Activated T-helper 2 cell treated with anti-CD3 and anti-CD28 coated beads, Interferon-gamma antibody, Interleukin-2, Interleukin-4, amounts not matched to agents 10 μg/mL and 5 μg/mL and 100 μg/mL, durations not matched to agents 14 hours and 24 hours and 36 hours (primary cell): Measurements from ENCODE around the gene C11orf58. TPM values are rescaled to one million over a fixed set of nuclear protein-coding genes. Genes with fewer than 3 reads are reported as not detected.

Experiments
- DNase-seq: peaks from one replicate; pipeline ENCODE4 v3.0.0; 2021; ENCODE audit warnings: low spot score
- H3K27ac Mint-ChIP-seq: one replicate; pipeline ENCODE4 v1.8.0; 2021; ENCODE audit warnings: mixed read lengths
- H3K27me3 Mint-ChIP-seq: one replicate; pipeline ENCODE4 v1.8.0; 2021; ENCODE audit warnings: low read depth, mixed read lengths
- H3K36me3 Mint-ChIP-seq: one replicate; pipeline ENCODE4 v1.8.0; 2021; ENCODE audit warnings: low read depth, mixed read lengths
- H3K4me1 Mint-ChIP-seq: one replicate; pipeline ENCODE4 v1.8.0; 2021; ENCODE audit warnings: low read depth, mixed read lengths
- H3K4me3 Mint-ChIP-seq: one replicate; pipeline ENCODE4 v1.8.0; 2021; ENCODE audit warnings: low read depth, mild to moderate bottlenecking, moderate library complexity, mixed read lengths
- H3K9me3 Mint-ChIP-seq: one replicate; pipeline ENCODE4 v1.8.0; 2021; ENCODE audit warnings: mixed read lengths
- intact Hi-C: fragments of 100-400 bp; cut with micrococcal nuclease; formaldehyde crosslinking; loops from one replicate; pipeline ENCODE4 v1.15.1; 2023
- total RNA-seq: library from RNA; stranded (reverse); gene quantifications from 2 replicates; pipeline ENCODE4 v1.2.3, GENCODE V29; 2022

Gene C11orf58
- total RNA-seq, 1 donor from 2014 or later: 162 TPM

DNA sequence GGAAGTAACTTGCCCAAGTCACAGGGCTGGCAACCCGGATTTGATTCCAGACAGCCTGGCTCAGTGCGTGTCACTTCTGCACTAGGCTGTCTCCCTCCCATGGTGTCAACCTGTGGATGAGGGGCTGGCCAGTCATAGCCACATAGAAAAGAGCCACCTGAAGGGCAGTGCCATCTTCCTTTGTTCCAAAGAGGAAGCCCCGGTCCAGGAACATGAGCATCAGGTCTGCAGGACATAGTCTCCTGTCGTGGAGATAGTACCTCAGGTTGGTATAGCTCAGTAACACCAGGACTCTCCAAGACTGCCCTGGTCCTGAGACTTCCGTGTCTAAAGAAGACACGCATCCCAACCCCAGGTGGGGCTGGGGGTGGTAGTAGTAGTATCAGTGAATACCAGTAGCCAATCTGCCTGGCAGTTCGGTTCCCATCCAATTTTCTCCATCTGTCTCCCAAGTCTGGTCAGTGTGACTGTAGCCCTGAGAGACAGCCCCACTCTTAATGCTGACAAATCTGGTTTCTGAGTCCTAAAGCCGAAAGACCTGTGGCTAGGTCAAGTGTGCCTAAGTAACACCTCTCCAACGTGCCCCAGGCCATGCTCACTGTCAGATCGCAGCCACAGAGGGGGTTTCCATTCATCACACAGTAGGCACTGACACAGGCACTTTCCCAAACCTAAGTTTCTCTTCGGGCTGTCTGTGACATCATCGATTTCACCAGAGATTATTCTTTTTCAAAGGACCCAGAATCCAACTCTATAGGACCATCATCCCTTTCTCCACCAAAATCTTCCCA, 33.1 kb downstream of the C11orf58 start:
- peaks cover 6% of the 10 kb centered on the region for H3K27me3 Mint-ChIP-seq
- H3K4me3 Mint-ChIP-seq: no peak overlapping the region
- DNase-seq: no peak
- H3K36me3 Mint-ChIP-seq: no peaks in the 10 kb centered on the region
- H3K4me1 Mint-ChIP-seq: no peaks in the 10 kb centered on the region
- no peak overlapping the region for H3K27ac Mint-ChIP-seq
- intact Hi-C loops: no loop called here
- no peaks in the 10 kb centered on the region for H3K9me3 Mint-ChIP-seq

- H3K27me3 Mint-ChIP-seq: peaks cover 6% of the 10 kb centered on the region
- H3K27ac Mint-ChIP-seq: no peak overlapping the region
- no peak for DNase-seq
- intact Hi-C loops: no loop called here
- no peak overlapping the region for H3K4me3 Mint-ChIP-seq
- no peaks in the 10 kb centered on the region for H3K4me1 Mint-ChIP-seq
- H3K36me3 Mint-ChIP-seq: no peaks in the 10 kb centered on the region
- H3K9me3 Mint-ChIP-seq: no peaks in the 10 kb centered on the region
Observed at GRCh38 chr11:16772141-16772512, 33.7 kb downstream of the C11orf58 start.

- Mint-ChIP-seq H3K4me3 (no peak overlapping the region), H3K9me3 (no peaks in the 10 kb centered on the region), H3K4me1 (no peaks in the 10 kb centered on the region), H3K27ac (no peak overlapping the region), H3K36me3 (no peaks in the 10 kb centered on the region), H3K27me3 (peaks cover 6% of the 10 kb centered on the region)
- intact Hi-C loops: no loop called here
- no peak for DNase-seq
Observed at GRCh38 chr11:16773981-16774935, 35.8 kb downstream of the C11orf58 start.

DNA sequence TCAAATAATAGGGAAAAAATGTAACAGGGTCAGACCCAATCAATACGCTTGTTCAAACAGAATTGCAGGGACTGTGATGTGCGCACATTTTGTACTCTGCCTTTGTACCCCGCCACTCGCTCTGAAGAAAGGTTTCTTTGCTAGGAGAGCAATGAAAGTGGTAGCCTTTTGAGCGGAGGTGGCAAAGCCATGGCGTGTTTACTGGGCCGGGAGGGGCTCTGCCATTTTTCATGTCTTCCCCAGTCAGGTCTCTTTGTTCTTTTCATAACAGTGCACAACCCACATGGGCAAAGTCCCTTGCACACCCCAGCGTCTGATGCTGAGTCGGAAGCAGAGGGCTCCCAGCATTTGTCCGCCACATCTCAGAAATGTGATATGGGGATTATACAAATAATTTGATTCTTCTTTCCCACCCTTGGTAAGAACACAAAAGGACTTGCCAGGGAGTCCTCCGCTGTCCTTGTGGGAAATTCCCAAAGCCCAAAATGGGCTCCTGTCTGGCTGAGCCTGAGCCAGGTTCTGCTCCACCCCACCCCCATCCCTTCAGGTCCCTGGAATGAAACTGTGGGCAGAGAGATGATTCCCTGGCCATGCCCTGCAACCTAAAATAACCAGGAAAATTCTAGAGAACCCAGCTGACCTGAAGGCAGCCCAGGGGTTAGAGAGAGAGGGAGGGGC, 36.6 kb downstream of the C11orf58 start:
- peaks cover 3% of the 10 kb centered on the region for H3K4me1 Mint-ChIP-seq
- H3K4me3 Mint-ChIP-seq: no peak overlapping the region
- no peak for DNase-seq
- H3K9me3 Mint-ChIP-seq: no peaks in the 10 kb centered on the region
- intact Hi-C loops: no loop called here
- H3K27me3 Mint-ChIP-seq: peaks cover 6% of the 10 kb centered on the region
- no peak overlapping the region for H3K27ac Mint-ChIP-seq
- no peaks in the 10 kb centered on the region for H3K36me3 Mint-ChIP-seq

DNA sequence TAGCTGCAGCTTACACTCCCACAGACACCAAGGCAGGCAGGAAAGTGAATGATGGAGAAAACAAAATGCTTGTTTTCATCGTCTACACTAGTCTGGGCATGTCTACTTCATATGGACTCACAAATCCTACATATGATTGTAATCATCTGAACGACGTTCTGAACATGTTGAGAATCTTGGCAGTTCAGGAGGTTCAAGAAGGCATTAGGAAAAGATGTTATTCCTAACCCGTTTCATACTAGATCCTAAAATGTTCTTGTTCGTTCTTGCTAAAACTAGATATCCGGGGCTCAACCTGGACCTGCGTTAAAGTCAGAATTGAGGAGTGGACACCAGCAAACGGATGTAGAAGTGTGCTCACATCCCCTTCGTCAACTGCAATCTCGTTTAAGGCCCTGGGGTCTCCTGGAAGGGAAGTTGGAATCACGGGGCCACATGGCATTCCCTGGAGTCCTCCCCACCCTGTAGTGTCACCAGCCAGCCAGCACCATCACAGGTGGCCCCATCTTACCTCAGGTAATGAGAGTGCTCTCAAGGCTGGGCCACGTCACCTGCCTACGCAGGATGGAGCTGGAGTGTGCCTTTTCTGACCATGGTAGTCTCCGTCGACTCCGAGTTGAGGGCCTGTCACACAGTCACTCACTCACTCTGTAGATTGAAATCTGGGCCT, 37.3 kb downstream of the C11orf58 start:
- intact Hi-C loops: no loop called here
- Mint-ChIP-seq H3K27me3 (peaks cover 6% of the 10 kb centered on the region), H3K9me3 (no peaks in the 10 kb centered on the region), H3K4me3 (no peak overlapping the region), H3K4me1 (peaks cover 3% of the 10 kb centered on the region), H3K36me3 (no peaks in the 10 kb centered on the region), H3K27ac (no peak overlapping the region)
- DNase-seq: no peak

DNA sequence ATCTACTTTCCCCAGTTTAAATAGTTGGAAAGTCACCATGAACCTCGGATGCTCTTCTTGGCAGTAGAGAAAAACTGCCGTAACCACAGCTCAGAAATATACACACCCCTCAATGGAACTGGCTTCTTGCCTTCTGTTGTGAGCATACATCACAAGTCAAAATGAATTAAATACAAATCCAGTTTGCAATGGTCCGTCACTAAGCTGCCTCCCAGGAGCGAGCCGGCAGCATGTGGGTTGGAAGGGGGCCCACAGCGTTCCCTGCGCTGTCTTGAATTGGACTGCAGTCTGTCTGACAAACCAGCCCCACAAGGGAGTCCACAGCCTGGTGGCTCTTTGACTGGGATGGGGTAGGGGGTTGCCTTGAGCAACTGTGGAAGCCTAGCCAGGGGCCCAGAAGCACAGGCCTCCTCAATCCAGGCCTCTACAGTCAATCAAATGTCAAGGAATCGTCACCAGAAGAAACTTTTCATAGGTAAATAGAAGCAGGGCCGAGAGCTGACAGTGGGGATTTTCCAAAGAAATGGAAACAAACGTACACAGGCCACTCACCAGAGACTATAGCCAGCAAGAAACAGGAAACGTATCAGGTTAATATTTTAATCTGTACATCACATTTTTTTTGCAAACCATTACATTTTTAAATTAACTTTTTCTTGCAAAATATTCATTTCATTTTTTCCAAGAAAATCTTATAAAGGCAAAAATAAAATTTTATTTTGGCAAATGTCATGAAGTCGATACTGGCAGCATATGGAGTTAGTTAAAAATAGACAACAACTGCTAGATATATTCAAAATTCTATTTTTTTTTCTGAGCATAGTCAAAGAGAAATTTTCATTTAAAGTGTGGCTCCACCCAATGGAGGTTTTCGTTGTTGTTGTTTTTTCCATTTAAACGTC, 38.5 kb downstream of the C11orf58 start:
- H3K9me3 Mint-ChIP-seq: no peaks in the 10 kb centered on the region
- DNase-seq: no peak
- H3K27ac Mint-ChIP-seq: no peak overlapping the region
- H3K36me3 Mint-ChIP-seq: no peaks in the 10 kb centered on the region
- intact Hi-C loops: no loop called here
- no peak overlapping the region for H3K4me3 Mint-ChIP-seq
- peaks cover 3% of the 10 kb centered on the region for H3K4me1 Mint-ChIP-seq
- peaks cover 3% of the 10 kb centered on the region for H3K27me3 Mint-ChIP-seq

- Mint-ChIP-seq H3K4me1 (peaks cover 3% of the 10 kb centered on the region), H3K27me3 (peaks cover 3% of the 10 kb centered on the region), H3K4me3 (no peak overlapping the region), H3K9me3 (no peaks in the 10 kb centered on the region), H3K27ac (no peak overlapping the region), H3K36me3 (no peaks in the 10 kb centered on the region)
- intact Hi-C loops: no loop called here
- DNase-seq: no peak
Observed at GRCh38 chr11:16777613-16777975, 39.1 kb downstream of the C11orf58 start.

DNA sequence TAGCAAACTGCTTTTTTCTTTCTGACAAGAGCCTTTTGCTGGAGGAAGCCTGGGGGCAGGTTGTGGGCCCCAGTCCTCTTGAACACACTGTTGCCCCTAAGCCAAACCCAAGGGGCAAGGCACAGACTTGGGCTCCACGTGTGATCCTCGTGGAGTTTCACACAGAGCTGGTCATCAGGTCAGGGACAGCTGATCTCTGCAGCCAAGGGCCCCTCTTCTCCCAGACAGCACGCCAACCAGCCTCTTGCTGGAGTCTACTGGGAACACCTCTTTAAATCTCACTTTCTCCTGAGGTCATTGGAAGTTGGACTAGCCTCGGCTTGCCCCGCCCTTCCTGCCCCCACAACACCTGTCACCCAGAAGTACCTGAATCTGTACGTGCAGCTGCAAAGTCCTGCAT, 39.8 kb downstream of the C11orf58 start:
- H3K36me3 Mint-ChIP-seq: no peaks in the 10 kb centered on the region
- H3K27ac Mint-ChIP-seq: no peak overlapping the region
- no peak overlapping the region for H3K4me3 Mint-ChIP-seq
- no peaks in the 10 kb centered on the region for H3K9me3 Mint-ChIP-seq
- peaks cover under 1% of the 10 kb centered on the region for H3K27me3 Mint-ChIP-seq
- DNase-seq: no peak
- H3K4me1 Mint-ChIP-seq: peaks cover 3% of the 10 kb centered on the region
- intact Hi-C loops: no loop called here

- Mint-ChIP-seq H3K9me3 (no peaks in the 10 kb centered on the region), H3K36me3 (no peaks in the 10 kb centered on the region), H3K4me1 (peaks cover 3% of the 10 kb centered on the region), H3K27ac (no peak overlapping the region), H3K4me3 (no peak overlapping the region), H3K27me3 (no peaks in the 10 kb centered on the region)
- intact Hi-C loops: no loop called here
- DNase-seq: no peak
Observed at GRCh38 chr11:16778876-16779275, 40.4 kb downstream of the C11orf58 start.

DNA sequence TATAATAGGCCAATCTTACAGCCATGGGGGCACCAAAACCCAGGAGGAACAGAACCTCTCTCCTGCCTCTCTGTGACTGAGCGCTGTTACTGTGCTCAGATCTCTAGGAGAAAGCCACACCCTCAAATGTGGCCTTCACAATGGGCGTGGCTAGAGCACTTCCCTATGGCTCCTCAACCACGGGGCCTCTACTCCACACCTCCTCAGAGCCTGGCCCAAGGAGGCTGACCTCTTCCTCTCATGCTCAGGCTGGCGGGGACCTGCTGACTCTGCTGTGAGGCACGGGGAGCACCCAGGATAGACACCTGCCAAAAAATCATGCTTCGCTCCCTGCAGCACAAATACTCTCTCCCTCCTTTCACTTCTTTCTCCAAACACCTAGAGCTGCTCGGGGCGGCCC, 41.0 kb downstream of the C11orf58 start:
- no peak overlapping the region for H3K27ac Mint-ChIP-seq

GRCh38 chr11:16780146-16780545, 41.7 kb downstream of the C11orf58 start:
- no peak for DNase-seq
- Mint-ChIP-seq H3K4me3 (no peak overlapping the region), H3K4me1 (peaks cover 3% of the 10 kb centered on the region), H3K36me3 (no peaks in the 10 kb centered on the region), H3K27ac (no peak overlapping the region), H3K9me3 (no peaks in the 10 kb centered on the region), H3K27me3 (no peaks in the 10 kb centered on the region)
- intact Hi-C loops: no loop called here

More for the DNA sequence above, 41.0 kb downstream of the C11orf58 start:
- H3K36me3 Mint-ChIP-seq: no peaks in the 10 kb centered on the region
- H3K4me1 Mint-ChIP-seq: peaks cover 3% of the 10 kb centered on the region
- intact Hi-C loops: no loop called here
- H3K4me3 Mint-ChIP-seq: no peak overlapping the region
- no peaks in the 10 kb centered on the region for H3K27me3 Mint-ChIP-seq
- no peaks in the 10 kb centered on the region for H3K9me3 Mint-ChIP-seq
- DNase-seq: no peak
